ENCODE data around the gene TXNRD1.
"Not testable (repeated sequence)": the region's sequence is repeated elsewhere in the genome, so short reads cannot be mapped to it uniquely, and the experiment has no call there.

The TXNRD1 gene

DNA sequence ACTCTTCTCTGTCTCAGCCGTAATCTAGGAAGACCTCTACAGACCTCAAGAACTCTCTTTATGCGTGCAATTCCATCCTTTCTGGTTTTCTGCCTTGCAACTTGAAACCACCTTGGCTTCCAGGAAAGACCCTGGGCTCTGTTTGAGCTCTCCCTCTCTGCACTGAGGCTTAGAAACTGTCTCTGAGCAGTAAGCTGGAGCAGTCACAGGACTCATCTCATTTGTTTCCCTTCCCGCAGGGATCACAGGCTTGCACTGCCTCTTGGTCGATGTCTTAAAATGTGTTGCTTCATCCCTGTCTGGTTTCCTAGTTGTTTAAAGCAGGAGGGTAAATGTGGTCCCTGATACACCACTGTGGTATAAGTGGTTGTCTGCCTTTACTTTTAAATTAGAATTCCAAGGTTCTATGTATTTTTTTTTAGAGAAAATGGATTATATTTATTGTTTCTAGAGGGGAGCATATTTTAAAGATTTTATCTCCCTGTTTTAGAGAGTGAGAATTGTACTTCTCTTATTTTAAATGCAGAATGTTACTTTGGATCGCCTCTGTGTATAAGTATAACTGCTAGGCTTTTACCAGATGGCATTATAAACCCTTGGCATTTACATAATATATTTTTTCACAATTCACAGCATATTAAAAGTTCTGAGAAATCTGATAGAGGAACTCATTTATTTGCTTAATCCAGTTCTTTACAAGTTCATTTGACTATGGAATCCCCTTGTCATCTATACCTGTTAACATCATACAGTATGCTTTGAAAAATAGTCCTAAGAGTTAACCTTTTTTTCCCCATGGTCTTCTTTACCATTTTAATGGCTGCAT lies 114.3 kb downstream of the TXNRD1 start:
- DNase-seq, result no peak

DNA sequence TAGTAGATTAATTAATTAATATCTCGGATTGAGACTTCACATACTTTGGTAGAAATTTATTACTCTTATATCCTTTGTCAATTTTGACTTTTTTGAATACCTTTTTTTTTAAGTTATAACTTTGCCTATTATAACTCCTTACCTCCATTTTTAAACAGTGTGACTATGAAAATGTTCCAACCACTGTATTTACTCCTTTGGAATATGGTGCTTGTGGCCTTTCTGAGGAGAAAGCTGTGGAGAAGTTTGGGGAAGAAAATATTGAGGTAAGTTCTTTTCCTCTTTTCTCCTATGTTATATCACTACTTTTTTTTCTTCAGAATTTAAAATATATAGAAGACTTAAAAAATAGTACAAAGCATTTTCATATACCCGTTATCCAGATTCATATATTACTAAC lies 115.8 kb downstream of the TXNRD1 start:
- DNase-seq, result no peak

DNA sequence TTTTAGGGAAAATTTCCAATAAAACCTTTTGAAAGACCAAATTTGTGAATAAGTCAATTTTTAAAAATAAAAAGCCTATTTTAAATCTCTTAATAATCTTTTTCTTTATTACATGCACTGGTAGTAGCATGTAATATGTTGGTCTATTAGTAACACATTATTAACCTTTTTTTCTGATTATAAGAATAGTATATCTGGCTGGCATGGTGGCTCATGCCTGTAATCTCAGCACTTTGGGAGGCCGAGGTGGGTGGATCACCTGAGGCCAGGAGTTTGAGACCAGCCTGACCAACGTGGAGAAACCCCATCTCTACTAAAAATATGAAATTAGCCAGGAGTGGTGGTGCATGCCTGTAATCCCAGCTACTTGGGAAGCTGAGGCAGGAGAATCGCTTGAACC lies 116.7 kb downstream of the TXNRD1 start:
- DNase-seq, result not testable (repeated sequence)

DNA sequence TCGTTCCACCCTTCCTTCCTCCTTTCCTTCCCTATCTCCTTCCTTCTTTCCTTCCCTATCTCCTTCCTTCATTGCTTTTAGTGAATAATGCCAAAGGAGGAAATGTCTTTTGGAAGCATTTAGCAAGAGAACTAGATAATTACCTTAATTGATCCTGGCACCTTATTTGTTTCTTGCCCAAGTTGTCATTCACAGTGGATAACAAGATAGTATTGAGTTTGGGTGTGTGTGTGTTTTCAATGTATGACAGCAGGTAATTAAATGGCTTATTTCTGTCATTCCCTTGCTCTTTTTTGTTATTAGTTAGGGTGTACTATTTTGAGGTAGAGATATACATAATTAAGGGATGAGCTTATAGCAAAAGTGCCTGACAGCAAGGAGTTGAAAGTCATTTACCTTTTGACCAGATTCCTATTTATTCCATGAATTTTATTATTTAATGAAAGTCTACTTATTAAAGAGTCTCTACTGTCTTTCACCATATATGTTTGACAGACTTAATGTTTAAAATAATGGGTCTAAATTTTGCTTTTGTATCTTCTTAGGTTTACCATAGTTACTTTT lies 118.2 kb downstream of the TXNRD1 start:
- no peak for DNase-seq

DNA sequence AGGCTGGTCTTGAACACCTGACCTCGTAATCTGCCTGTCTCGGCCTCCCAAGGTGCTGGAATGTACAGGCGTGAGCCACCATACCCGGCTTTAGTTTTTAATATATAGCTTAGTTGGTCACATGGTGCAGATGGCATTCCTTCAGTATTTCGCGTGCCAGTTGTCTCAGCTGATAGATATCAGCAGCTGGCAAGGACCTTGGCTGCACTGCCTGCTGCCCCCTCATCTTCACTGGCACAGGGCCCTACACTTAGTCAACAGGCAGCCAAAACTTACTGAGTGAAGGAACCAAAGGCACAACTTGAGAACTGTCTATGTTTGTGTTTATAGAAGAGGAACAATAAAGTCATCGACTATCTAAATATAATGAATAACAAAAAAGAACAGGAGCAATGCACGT lies 119.0 kb downstream of the TXNRD1 start:
- no peak for DNase-seq

DNA sequence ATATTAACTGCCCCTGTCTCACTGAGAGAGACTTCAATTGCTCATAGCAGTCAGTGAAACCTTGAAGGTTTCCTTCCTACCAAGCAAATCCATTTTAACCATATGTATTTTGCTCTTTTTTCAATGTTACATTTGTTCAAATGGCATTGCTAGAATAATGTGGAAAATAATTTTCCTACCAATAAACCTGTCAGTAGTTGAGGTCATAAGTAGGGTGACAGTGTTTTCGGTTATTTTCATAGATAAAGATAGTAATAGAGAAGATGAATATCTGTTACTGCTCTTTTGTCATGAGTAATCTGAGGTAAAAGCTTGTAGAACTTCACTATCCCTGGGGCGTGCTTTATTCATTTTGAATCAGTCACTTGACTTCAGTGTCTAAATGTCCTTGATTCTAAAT lies 120.5 kb downstream of the TXNRD1 start:
- DNase-seq, result no peak

DNA sequence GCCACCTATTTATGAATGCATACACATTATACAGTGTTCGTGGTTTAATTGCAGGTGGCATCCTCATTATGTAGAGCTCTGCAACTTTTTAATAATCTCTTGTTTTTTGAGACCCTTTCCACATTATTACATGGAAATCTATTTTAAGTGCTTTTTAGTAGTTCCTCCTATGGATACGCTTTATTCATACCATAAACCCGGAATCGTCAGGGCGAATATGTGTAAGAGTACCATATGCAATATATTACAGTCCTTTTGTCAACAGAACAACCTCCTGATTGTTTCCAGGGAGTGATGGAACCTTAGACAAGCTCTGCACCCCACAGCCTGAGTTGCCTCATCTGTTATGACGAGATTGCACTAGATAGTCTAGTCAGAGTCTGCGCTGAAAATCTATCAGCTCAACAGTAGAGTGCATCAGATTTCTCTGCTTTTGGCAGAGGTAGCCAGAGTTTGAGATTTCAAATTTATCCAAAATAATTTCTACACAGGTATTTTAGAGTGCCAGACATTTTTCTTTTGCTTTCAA lies 121.5 kb downstream of the TXNRD1 start:
- no peak for DNase-seq

DNA sequence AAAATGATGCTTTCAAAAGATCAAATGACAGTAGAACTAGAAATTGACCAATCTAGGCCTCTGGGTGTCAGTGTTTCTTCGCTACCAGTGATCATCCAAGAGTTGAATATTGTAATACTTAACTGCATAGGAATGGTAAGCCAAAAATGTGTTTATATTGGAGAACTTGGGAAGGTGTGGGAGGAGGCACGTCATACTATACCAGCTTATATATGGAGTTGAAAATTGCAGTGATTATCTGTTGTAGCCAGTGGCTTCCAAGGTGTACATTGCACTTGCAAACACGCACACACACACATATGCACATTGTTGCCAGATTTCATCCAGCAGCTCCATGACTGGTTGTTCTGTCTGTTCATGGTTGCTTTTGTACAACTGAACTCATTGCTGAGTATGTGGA lies 124.1 kb downstream of the TXNRD1 start:
- no peak for DNase-seq

DNA sequence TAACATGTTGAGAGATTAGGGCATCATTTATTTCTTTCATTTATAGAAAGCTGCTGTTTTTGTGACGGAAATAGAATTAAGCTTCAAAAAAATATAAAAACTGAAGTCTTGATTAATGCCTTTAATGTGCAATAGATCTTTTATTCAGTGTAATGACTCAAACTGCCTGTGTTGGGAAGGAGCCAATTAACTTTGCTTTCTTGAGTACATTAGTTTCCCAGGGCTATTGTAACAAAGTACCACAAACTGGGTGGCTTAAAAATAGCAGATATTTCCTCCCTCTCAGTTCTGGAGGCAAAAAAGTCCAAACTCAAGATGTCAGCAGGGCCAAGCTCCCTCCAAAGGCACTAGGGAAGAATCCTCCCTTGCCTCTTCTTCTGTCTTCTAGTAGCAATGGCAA lies 124.6 kb downstream of the TXNRD1 start:
- DNase-seq, result no peak

DNA sequence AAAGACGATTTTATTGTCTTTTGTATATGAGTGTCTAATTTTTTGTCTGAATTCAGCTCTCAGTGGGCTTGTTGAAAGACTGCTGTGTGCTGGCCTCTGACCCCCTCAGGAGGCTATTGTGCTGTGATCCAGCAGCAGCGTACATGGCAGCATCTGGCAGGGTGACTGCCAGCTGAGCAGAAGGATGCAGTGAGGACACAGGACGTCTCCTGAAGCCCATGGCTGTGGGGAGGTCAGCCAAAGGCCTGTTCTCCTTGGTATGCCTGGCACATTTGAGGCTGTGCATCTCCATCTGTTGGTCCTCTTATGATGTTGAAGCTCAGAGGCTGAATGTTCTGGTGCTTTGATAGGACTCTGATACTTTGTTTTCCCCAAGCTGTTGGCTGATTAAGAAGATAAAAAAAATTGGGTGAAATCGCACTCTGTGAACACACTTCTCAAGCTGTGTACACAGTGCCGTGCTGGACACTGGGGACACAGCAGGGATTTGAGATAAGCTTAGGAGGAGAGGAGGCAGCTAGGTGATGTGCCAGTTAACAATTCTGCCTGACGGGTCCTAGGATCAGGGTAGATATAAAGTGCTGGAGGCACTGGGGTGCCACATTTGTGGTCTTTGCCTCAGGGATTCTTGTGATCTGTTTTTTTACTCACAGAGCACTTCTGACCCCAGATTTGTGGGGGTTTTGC lies 125.5 kb downstream of the TXNRD1 start:
- no peak for DNase-seq

DNA sequence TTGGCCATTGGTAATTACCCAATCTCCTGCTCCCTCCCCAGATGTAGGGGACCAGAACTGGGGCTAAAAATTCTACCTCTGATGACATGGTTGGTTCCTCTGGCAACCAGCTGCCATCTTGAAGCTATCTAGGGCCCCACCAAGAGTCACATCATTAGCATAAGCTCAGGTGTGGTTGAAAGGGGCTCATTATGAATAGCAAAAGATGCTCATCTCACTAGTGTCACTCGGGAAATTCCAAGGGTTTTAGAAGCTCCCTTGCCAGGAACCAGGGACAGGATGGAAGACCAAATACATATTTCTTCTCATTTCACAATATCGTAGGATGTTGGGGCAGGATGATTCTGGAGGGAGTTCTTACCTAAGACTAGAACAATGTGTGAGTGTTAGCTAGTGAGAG lies 126.6 kb downstream of the TXNRD1 start:
- DNase-seq, result no peak

DNA sequence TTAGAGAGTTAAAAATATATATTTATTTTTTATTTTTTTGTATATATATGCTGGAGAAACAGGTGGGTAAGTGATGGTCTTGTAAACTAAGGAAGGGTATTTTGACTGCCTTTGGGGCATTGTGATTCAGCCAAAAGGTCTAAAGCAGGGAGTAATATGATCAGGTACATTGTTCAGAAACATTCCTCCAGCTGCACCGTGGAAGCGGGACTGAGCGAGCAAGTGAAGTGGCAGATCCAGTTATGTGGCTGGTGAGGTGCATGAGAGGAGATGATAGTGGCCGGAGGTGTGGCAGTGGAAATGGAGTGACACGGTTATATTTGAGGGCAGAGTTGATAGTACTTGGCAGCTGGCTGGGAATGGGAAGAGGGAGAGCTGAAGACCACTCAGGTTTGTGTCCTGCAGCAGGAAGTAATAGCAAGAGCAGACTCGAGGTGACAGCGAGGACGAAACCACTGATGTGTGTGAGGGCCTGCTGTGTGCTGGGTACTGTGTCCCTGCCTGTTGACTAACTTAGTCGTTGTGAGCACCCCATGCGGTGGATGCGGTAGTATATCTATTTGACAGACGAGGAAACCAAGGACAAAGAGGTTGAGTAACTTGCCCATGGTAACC lies 127.2 kb downstream of the TXNRD1 start:
- DNase-seq, result no peak

DNA sequence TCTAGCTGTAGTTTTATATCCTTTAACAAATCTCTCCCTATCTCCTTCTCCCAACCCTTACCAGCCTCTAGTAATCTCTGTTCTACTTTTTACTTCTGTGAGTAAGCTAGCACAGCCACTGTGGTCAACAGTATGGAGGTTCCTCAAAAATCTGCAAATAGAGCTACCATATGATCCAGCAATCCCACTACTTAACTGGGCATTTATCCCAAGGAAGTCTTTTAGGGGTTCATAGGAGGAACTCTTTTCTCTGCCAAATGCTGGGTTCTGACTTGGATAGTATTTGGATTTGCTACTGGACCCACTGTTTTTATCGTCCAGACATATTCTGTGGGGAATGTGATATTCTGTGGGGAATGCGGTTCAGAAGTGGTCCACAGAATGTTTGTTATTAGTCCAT lies 129.1 kb downstream of the TXNRD1 start:
- DNase-seq, result no peak

DNA sequence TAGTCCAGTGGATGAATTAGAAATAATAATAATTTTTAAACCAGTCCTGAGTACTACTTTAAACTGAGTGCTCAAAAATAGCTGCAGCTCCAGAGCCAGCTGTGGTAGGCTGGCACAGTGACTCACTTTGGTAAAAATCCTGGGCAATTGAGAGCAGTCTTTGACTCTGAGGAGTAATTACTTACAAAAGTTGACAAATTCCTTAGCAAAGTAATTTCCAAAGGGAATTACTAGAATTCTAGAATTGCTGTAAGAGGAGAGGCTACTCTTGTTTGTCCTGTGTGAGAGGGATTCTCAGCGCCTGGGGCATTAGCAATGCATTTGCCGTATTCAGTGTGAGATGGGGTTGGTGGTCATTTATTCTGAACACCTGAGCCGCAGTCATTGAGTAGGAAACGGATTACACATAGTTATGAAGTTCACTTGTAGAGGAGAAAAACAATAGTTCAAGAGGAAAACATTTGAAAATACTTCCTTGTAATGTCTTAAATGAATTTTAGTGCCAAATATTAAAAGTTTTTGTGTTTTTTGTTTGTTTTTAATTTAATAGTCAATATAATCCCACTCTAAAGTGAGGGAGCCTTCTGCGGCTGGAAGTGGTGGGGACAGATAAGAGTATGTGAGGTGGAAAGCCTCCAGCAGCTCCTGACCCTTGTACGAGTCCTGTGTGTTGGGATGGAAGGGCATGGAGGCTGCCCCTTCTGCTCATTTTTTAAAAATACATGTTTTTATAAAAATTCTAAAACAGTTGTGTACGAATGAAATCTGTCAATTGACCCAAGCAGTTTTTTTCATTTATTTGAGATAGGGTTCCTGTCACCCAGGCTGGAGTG lies 129.9 kb downstream of the TXNRD1 start:
- DNase-seq, result no peak

DNA sequence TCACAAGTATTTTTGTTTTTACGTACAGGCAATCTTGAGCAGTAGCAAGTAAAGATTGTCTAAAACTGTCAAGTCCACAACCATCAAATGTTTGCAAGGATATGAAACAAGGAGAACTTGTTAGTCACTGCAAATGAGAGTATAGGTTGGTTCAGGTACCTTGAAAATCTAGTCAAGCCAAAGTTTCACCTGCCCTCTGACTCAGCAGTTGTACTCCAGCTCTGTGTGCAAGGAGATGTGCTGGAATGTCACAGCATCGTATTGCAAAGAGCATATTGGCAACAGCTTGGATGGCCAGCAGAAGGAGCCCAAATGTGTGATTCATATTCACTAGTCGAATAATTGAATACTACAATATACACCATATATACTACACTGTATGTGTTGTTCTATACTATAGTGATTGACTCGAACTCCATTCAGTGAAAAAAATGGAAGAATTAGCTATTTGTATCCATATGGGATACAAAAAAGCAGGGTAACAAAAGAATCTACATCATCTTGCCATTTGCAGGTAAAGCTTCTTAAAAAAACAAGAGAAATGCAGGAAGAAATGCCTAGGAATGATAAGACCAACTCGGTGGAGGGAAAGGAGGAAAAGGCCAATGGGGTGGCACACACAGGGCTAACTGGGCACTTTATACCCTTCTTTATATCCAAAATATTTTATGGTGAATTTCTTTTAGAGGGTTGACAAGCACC lies 131.9 kb downstream of the TXNRD1 start:
- no peak for DNase-seq

DNA sequence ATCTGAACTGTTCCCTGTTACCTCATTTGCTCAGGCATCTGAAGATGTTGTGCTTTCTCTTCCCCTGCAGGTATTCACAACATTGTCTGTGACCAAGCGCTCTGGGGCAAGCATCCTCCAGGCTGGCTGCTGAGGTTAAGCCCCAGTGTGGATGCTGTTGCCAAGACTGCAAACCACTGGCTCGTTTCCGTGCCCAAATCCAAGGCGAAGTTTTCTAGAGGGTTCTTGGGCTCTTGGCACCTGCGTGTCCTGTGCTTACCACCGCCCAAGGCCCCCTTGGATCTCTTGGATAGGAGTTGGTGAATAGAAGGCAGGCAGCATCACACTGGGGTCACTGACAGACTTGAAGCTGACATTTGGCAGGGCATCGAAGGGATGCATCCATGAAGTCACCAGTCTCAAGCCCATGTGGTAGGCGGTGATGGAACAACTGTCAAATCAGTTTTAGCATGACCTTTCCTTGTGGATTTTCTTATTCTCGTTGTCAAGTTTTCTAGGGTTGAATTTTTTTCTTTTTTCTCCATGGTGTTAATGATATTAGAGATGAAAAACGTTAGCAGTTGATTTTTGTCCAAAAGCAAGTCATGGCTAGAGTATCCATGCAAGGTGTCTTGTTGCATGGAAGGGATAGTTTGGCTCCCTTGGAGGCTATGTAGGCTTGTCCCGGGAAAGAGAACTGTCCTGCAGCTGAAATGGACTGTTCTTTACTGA lies 132.9 kb downstream of the TXNRD1 start:
- DNase-seq, result no peak

DNA sequence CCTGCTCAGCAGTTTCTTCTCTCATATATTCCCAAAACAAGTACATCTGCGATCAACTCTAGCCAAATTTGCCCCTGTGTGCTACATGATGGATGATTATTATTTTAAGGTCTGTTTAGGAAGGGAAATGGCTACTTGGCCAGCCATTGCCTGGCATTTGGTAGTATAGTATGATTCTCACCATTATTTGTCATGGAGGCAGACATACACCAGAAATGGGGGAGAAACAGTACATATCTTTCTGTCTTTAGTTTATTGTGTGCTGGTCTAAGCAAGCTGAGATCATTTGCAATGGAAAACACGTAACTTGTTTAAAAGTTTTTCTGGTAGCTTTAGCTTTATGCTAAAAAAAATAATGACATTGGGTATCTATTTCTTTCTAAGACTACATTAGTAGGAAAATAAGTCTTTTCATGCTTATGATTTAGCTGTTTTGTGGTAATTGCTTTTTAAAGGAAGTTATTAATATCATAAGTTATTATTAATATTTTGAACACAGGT lies 133.5 kb downstream of the TXNRD1 start:
- no peak for DNase-seq

DNA sequence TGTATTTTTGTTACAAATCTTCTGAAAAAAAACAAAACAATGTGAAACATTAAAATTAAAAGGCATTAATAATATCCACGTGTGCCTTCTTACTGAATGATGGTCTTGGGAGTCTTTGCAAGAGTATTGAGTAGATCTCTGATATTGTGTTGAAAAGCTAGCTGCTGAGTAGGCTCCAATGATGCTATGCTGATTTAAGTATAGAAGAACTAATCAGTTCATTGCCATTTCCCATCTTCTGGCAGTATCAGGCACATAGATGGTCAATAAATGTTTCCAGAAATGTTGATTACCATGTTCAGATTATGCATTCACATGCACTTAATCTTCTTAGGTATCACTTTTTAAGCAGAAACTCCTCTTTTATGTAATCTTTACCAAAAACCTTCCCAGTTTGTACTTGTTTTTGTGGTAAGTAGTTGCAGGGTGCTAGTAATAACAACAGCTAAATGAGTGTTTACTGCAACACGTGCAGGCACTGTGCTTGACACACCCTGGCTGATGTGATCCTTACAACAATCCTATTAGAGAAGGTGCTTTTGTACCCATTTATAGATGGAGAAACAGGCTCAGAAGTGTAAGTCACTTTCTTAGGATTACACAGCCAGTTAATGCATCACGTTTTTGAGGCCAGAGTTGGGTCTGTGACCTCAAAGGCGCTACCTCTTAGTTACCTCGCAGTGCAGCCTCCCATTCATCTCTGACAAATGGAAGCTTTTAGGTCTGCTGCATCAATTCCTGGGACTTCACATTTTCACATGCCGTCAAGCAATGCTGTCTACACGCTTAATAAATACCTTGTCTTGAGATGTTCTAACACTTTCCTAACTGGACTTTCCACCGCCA lies 134.9 kb downstream of the TXNRD1 start:
- no peak for DNase-seq

DNA sequence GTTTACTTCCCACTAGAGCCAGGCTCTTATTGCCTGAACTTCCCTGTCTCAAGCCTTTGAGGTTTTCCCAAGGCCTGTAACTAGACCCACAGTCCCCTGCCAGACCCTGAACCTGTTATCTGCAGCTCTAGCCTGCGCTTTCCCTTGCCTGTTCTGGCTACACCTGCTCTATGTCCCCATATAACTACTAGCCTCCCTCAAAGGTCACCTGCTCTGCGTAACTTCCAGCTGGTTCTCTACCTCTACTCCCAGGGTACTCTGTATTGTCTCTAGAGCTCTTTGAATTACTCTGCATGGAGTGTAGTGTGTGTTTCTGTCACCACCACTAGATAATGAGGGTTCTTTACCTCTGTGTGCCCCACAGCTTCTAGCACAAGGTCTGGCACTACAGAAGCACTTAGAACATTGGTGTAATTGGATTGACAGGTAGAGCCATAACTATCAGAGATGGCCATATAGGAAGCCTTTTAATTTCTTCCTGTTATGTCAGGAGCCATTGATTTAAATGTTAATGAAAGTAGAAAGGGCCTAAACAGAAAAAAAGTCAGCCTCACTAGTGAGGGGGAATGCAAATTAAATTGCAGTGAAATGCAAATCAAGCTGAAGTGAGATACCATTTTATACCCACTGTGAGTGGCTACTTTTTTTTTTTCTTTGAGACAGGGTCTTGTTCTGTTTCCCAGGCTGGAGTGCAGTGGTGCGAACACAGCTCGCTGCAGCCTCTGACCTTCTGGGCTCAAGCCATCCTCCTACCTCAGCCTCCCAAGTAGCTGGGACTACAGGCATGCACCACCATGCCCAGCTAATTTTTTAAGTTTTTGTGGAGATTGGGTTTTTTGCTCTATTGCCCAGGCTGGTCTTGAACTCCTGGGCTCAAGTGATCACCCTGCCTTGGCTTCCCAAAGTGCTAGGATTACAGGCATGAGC lies 135.7 kb downstream of the TXNRD1 start:
- DNase-seq, result no peak

Measured in stimulated activated naive CD4-positive, alpha-beta T cell treated with Interleukin-2 at 50 U/mL for 16 hours (primary cell).